ENCODE data around the gene TULP3.

- TF ChIP-seq CTCF (conservative IDR thresholded peaks at IDR 0.05; ENCODE audit: low read length) (no peak), EZH2phosphoT487 (IDR thresholded peaks at IDR 0.05; ENCODE audit: borderline replicate concordance, low read depth, low read length) (no peak)
Measured at GRCh38 chr12:2902272-2902880, 11.7 kb downstream of the TULP3 start.
